ENCODE results near the gene EPB42.

GRCh38 chr15:43225201-43225949, 4.6 kb upstream of the EPB42 start:
- TF ChIP-seq CTCF (IDR thresholded peaks at IDR 0.05) (peak; percentile 71), POLR2AphosphoS5 (IDR thresholded peaks at IDR 0.05; ENCODE audit: low read depth, low read length) (no peak), CHD2 (IDR thresholded peaks at IDR 0.05; ENCODE audit: low read length, partially characterized antibody) (no peak)
